HG02798 (cell line): ENCODE results near the gene SLC35C1.
"Not testable (repeated sequence)": the region's sequence is repeated elsewhere in the genome, so short reads cannot be mapped to it uniquely, and the experiment has no call there.

Source experiments
- ATAC-seq: cut with Tn5 transposase; IDR thresholded peaks from one replicate; pipeline ENCODE4 v1.9.1; 2021; ENCODE audit warnings: mild to moderate bottlenecking; ENCODE audit not compliant: unreplicated experiment, poor library complexity

The SLC35C1 gene

GRCh38 chr11:45779602-45780001 lies 25.3 kb upstream of the SLC35C1 start:
- no peak for ATAC-seq

GRCh38 chr11:45786272-45786671 lies 18.7 kb upstream of the SLC35C1 start:
- ATAC-seq, result no peak

GRCh38 chr11:45788887-45789286 lies 16.1 kb upstream of the SLC35C1 start:
- ATAC-seq, result no peak

GRCh38 chr11:45791524-45791923 lies 13.4 kb upstream of the SLC35C1 start:
- no peak for ATAC-seq

- ATAC-seq, result no peak
Measured at GRCh38 chr11:45794169-45794568, 10.8 kb upstream of the SLC35C1 start.

GRCh38 chr11:45795379-45795778 lies 9.6 kb upstream of the SLC35C1 start:
- no peak for ATAC-seq

- ATAC-seq, result no peak
Measured at GRCh38 chr11:45796461-45796861, 8.5 kb upstream of the SLC35C1 start.

GRCh38 chr11:45798793-45799441 lies 6.0 kb upstream of the SLC35C1 start:
- ATAC-seq, result no peak

GRCh38 chr11:45799562-45799961 lies 5.4 kb upstream of the SLC35C1 start:
- no peak for ATAC-seq

- ATAC-seq, result no peak
Measured at GRCh38 chr11:45800261-45800660, 4.7 kb upstream of the SLC35C1 start.

GRCh38 chr11:45801723-45802315 lies 3.1 kb upstream of the SLC35C1 start:
- ATAC-seq, result no peak

- no peak for ATAC-seq
Measured at GRCh38 chr11:45802531-45803317, 2.2 kb upstream of the SLC35C1 start.

- ATAC-seq, result peak; percentile 21
Measured at GRCh38 chr11:45803971-45804760, 783 bp upstream of the SLC35C1 start.

- no peak for ATAC-seq
Measured at GRCh38 chr11:45805305-45806071, 539 bp downstream of the SLC35C1 start.

- no peak for ATAC-seq
Measured at GRCh38 chr11:45806072-45806933, 1.4 kb downstream of the SLC35C1 start.

- ATAC-seq, result no peak
Measured at GRCh38 chr11:45806937-45807791, 2.2 kb downstream of the SLC35C1 start.

- no peak for ATAC-seq
Measured at GRCh38 chr11:45807792-45808238, 2.9 kb downstream of the SLC35C1 start.

- not testable (repeated sequence) for ATAC-seq
Measured at GRCh38 chr11:45808427-45808826, 3.5 kb downstream of the SLC35C1 start.
